T-cell (primary cell): ENCODE measurements around the gene CXCL11. TPM values are rescaled to one million over a fixed set of nuclear protein-coding genes. Genes with fewer than 3 reads are reported as not detected.

Experiments used
- ATAC-seq, 4 experiments: fragments of 200-7000 bp in 3 of 4; fragments of 150-1000 bp in 1 of 4; cut with Tn5 transposase; replicated peaks in 1 of 4; 1 replicate in 3 of 4; 2 replicates in 1 of 4; pipeline ENCODE4 v1.10.0; 2021; ENCODE audit warnings: moderate library complexity in 3 of 4, mild to moderate bottlenecking in 2 of 4, moderate number of reproducible peaks in 1 of 4
- CTCF ChIA-PET, 2 donors: fragments of 300-600 bp; sonication (Branson Sonifier 250); formaldehyde crosslinking; loops; one replicate each; lab custom pipeline; 2022; ENCODE audit warnings: antibody characterized with exemption in 2 of 2; lab: Charles Lee
- POLR2A ChIA-PET, 2 donors: fragments of 300-600 bp; sonication (Branson Sonifier 250); formaldehyde crosslinking; loops; one replicate each; lab custom pipeline; 2022; ENCODE audit warnings: antibody characterized with exemption in 2 of 2; lab: Charles Lee
- DNase-seq, 35 experiments: peaks; one replicate each; pipeline versions ENCODE4 v3.0.0 to v3.0.0-alpha.2; 2013 to 2023
- H3K27ac ChIP-seq: one replicate; pipeline ENCODE4 v1.5.1; 2013; ENCODE audit warnings: low read length
- H3K27me3 ChIP-seq, 2 experiments: replicated peaks in 1 of 2; 1 replicate in 1 of 2; 2 replicates in 1 of 2; pipeline versions ENCODE4 v1.6.1 to v1.7.0; 2013; ENCODE audit warnings: low read length in 1 of 2, mixed read lengths in 1 of 2; ENCODE audit not compliant: control insufficient read depth in 2 of 2, insufficient read depth in 2 of 2; ENCODE audit errors: extremely low read depth in 1 of 2
- H3K36me3 ChIP-seq, 2 donors: 1 replicate in 1 of 2; 2 replicates in 1 of 2; pipeline versions ENCODE4 v1.6.1 to v1.7.0; 2013; ENCODE audit warnings: low read length in 1 of 2; ENCODE audit not compliant: control insufficient read depth in 2 of 2, insufficient read depth in 1 of 2; ENCODE audit errors: extremely low read depth in 1 of 2
- H3K4me1 ChIP-seq, 2 experiments: 1 replicate in 1 of 2; 2 replicates in 1 of 2; pipeline versions ENCODE4 v1.6.1 to v1.7.0; 2013; ENCODE audit warnings: low read length in 2 of 2, mixed read lengths in 1 of 2; ENCODE audit not compliant: insufficient read depth in 2 of 2, control insufficient read depth in 1 of 2; ENCODE audit errors: extremely low read depth in 1 of 2
- H3K4me3 ChIP-seq, 2 donors: 1 replicate in 1 of 2; 2 replicates in 1 of 2; pipeline versions ENCODE4 v1.5.1 to v1.7.0; 2013; ENCODE audit warnings: mild to moderate bottlenecking in 2 of 2, low read length in 1 of 2, moderate library complexity in 1 of 2; ENCODE audit not compliant: control insufficient read depth in 1 of 2; ENCODE audit errors: extremely low read depth in 1 of 2
- H3K9me3 ChIP-seq: 2 replicates; pipeline ENCODE4 v1.7.0; 2013
- H3K27ac Mint-ChIP-seq, 2 donors: one replicate each; pipeline ENCODE4 v1.8.0; 2020 to 2021; ENCODE audit warnings: mild to moderate bottlenecking in 2 of 2, mixed read lengths in 2 of 2
- H3K27me3 Mint-ChIP-seq, 2 donors: one replicate each; pipeline ENCODE4 v1.8.0; 2021 to 2022; ENCODE audit warnings: mixed read lengths in 2 of 2
- H3K36me3 Mint-ChIP-seq: one replicate; pipeline ENCODE4 v1.8.0; 2021; ENCODE audit warnings: mixed read lengths
- H3K4me1 Mint-ChIP-seq, 3 donors: one replicate each; pipeline ENCODE4 v1.8.0; 2020 to 2022; ENCODE audit warnings: mixed read lengths in 3 of 3, mild to moderate bottlenecking in 1 of 3
- H3K4me3 Mint-ChIP-seq, 3 donors: one replicate each; pipeline ENCODE4 v1.8.0; 2020 to 2022; ENCODE audit warnings: mild to moderate bottlenecking in 3 of 3, mixed read lengths in 3 of 3, moderate library complexity in 3 of 3
- H3K9me3 Mint-ChIP-seq, 3 donors: one replicate each; pipeline ENCODE4 v1.8.0; 2020 to 2022; ENCODE audit warnings: mixed read lengths in 3 of 3
- WGBS: methylation state at CpG from one replicate; pipeline ENCODE4 v1.1.5; 2013; ENCODE audit warnings: missing lambda C conversion rate; ENCODE audit not compliant: insufficient coverage; 5-methylcytosine and 5-hydroxymethylcytosine counted together
- total RNA-seq, 35 experiments: library from RNA in 6 of 35; stranded (reverse) in 6 of 35; fragments of 120-200 nt in 1 of 35; gene quantifications; one replicate each; pipeline versions ENCODE4 v1.2.1 to v1.2.4 and lab custom pipeline; 2013 to 2026

The CXCL11 gene
- total RNA-seq, 5 donors from 2014 or later (not counting 1 experiment from before 2014, with no cell fraction given): not detected

- Histone ChIP-seq H3K4me1 (no peaks in the 10 kb centered on the region), H3K27ac (no peak overlapping the region), H3K27me3 (peaks cover 0 to 11% of the 10 kb centered on the region in 2 experiments), H3K36me3 (no peaks in the 10 kb centered on the region), H3K9me3 (no peaks in the 10 kb centered on the region), H3K4me3 (no peak overlapping the region)
- Mint-ChIP-seq H3K9me3 (no peaks in the 10 kb centered on the region), H3K27ac (no peak overlapping the region), H3K36me3 (no peaks in the 10 kb centered on the region), H3K4me3 (no peak overlapping the region), H3K27me3 (peaks cover 2 to 5% of the 10 kb centered on the region in 2 donors), H3K4me1 (no peaks in the 10 kb centered on the region)
- DNase-seq (no peak), ATAC-seq (no peak)
- ChIA-PET POLR2A (no interaction called here), CTCF (interaction anchor here in 1 of 2 donors (0.6 kb wide), 1 partner anchor 1880 kb away, joined by 5 read pairs; no protein-coding TSS in a partner anchor)
- 94% methylated on average over 28 of the region's 31 CpGs for WGBS
Measured at GRCh38 chr4:76011018-76011670, 24.7 kb downstream of the CXCL11 start.

- H3K27ac ChIP-seq: no peak overlapping the region
- H3K4me1 ChIP-seq: no peaks in the 10 kb centered on the region
- H3K9me3 Mint-ChIP-seq: no peaks in the 10 kb centered on the region
- WGBS: 92% methylated on average over 8 of the region's 13 CpGs
- H3K36me3 ChIP-seq: no peaks in the 10 kb centered on the region
- H3K4me3 Mint-ChIP-seq: no peak overlapping the region
- H3K27ac Mint-ChIP-seq: no peak overlapping the region
- ATAC-seq: no peak
- ChIA-PET POLR2A (no interaction called here), CTCF (interaction anchor here in 1 of 2 donors (0.6 kb wide), 1 partner anchor 1880 kb away, joined by 5 read pairs; no protein-coding TSS in a partner anchor)
- H3K27me3 Mint-ChIP-seq: peaks cover 2 to 5% of the 10 kb centered on the region in 2 donors
- no peaks in the 10 kb centered on the region for H3K4me1 Mint-ChIP-seq
- no peaks in the 10 kb centered on the region for H3K36me3 Mint-ChIP-seq
- DNase-seq: no peak
- H3K9me3 ChIP-seq: no peaks in the 10 kb centered on the region
- H3K27me3 ChIP-seq: peaks cover 0 to 11% of the 10 kb centered on the region in 2 experiments
- H3K4me3 ChIP-seq: no peak overlapping the region
Measured at GRCh38 chr4:76010576-76010975, 25.3 kb downstream of the CXCL11 start.

GRCh38 chr4:76009311-76009710 is 26.6 kb downstream of the CXCL11 start:
- Histone ChIP-seq H3K36me3 (no peaks in the 10 kb centered on the region), H3K9me3 (no peaks in the 10 kb centered on the region), H3K27me3 (peaks cover 0 to 11% of the 10 kb centered on the region in 2 experiments), H3K27ac (no peak overlapping the region), H3K4me3 (no peak overlapping the region), H3K4me1 (no peaks in the 10 kb centered on the region)
- no peaks in the 10 kb centered on the region for H3K36me3 Mint-ChIP-seq
- ChIA-PET CTCF (no interaction called here), POLR2A (interaction anchor here in 1 of 2 donors (0.7 kb wide), 1 partner anchor 543 kb away, joined by 4 read pairs; no protein-coding TSS in a partner anchor)
- DNase-seq (no peak), ATAC-seq (no peak)
- no peaks in the 10 kb centered on the region for H3K4me1 Mint-ChIP-seq
- no peaks in the 10 kb centered on the region for H3K9me3 Mint-ChIP-seq
- H3K27ac Mint-ChIP-seq: no peak overlapping the region
- peaks cover 2 to 5% of the 10 kb centered on the region in 2 donors for H3K27me3 Mint-ChIP-seq
- H3K4me3 Mint-ChIP-seq: no peak overlapping the region
- WGBS: no CpG with 5 or more reads among the region's 5 CpGs

GRCh38 chr4:76007089-76007862 is 28.6 kb downstream of the CXCL11 start, which contains the start of gene CXCL9:
Gene CXCL9 (minus strand): TSS chr4:76007509. CDS start chr4:76007449, 60 bp downstream.
- Mint-ChIP-seq H3K9me3 (no peaks in the 10 kb centered on the region), H3K36me3 (no peaks in the 10 kb centered on the region), H3K27ac (no peak within 1 kb of the TSS), H3K27me3 (peaks cover 5 to 13% of the 10 kb centered on the region in 2 donors), H3K4me3 (no peak within 1 kb of the TSS), H3K4me1 (no peaks in the 10 kb centered on the region)
- no peaks in the 10 kb centered on the region for H3K36me3 ChIP-seq
- WGBS: 60% methylated on average over 1 of the region's 1 CpG
- ChIA-PET CTCF (no interaction called here), POLR2A (no interaction called here)
- no peaks in the 10 kb centered on the region for H3K4me1 ChIP-seq
- H3K27ac ChIP-seq: no peak within 1 kb of the TSS
- no peak for ATAC-seq
- no peak within 1 kb of the TSS for H3K4me3 ChIP-seq
- DNase-seq: no peak
- no peaks in the 10 kb centered on the region for H3K9me3 ChIP-seq
- peaks cover 0 to 11% of the 10 kb centered on the region in 2 experiments for H3K27me3 ChIP-seq

- Histone ChIP-seq H3K27ac (no peak overlapping the region), H3K9me3 (no peaks in the 10 kb centered on the region), H3K4me1 (no peaks in the 10 kb centered on the region), H3K27me3 (no peaks in the 10 kb centered on the region), H3K4me3 (no peak overlapping the region), H3K36me3 (no peaks in the 10 kb centered on the region)
- peaks cover 4 to 10% of the 10 kb centered on the region in 2 donors for H3K27me3 Mint-ChIP-seq
- H3K4me1 Mint-ChIP-seq: no peaks in the 10 kb centered on the region
- no peak overlapping the region for H3K4me3 Mint-ChIP-seq
- ATAC-seq (no peak), DNase-seq (no peak)
- CTCF ChIA-PET: no interaction called here
- POLR2A ChIA-PET: no interaction called here
- no peaks in the 10 kb centered on the region for H3K36me3 Mint-ChIP-seq
- WGBS: no CpG with 5 or more reads among the region's 3 CpGs
- no peak overlapping the region for H3K27ac Mint-ChIP-seq
- H3K9me3 Mint-ChIP-seq: no peaks in the 10 kb centered on the region
Measured at GRCh38 chr4:76003620-76004019, 32.2 kb downstream of the CXCL11 start.

- no peak overlapping the region for H3K4me3 Mint-ChIP-seq
- H3K9me3 Mint-ChIP-seq: no peaks in the 10 kb centered on the region
- no peak overlapping the region for H3K27ac Mint-ChIP-seq
- no peaks in the 10 kb centered on the region for H3K4me1 Mint-ChIP-seq
- Histone ChIP-seq H3K9me3 (no peaks in the 10 kb centered on the region), H3K27ac (no peak overlapping the region), H3K4me1 (no peaks in the 10 kb centered on the region), H3K4me3 (no peak overlapping the region), H3K36me3 (no peaks in the 10 kb centered on the region), H3K27me3 (no peaks in the 10 kb centered on the region)
- ChIA-PET CTCF (interaction anchor here in 1 of 2 donors (0.6 kb wide), 1 partner anchor 62 kb away, joined by 3 read pairs; the partner anchor contains the start of gene NAAA), POLR2A (no interaction called here)
- DNase-seq (no peak), ATAC-seq (no peak)
- no peaks in the 10 kb centered on the region for H3K36me3 Mint-ChIP-seq
- WGBS: no CpG with 5 or more reads among the region's 2 CpGs
- peaks cover 4 to 10% of the 10 kb centered on the region in 2 donors for H3K27me3 Mint-ChIP-seq
Measured at GRCh38 chr4:76003035-76003434, 32.8 kb downstream of the CXCL11 start.
